EH (cell line): ENCODE data around the gene P2RX5.
"Not testable (repeated sequence)": the region's sequence is repeated elsewhere in the genome, so short reads cannot be mapped to it uniquely, and the experiment has no call there.

Source experiments
- DNase-seq: peaks from one replicate; pipeline ENCODE4 v3.0.0-alpha.2; 2015; ENCODE audit warnings: low read depth

The P2RX5 gene

GRCh38 chr17:3695723-3696411 lies at the start of gene P2RX5:
Gene P2RX5, minus strand, starts transcription at chr17:3696155. Its CDS starts 150 bp downstream, at chr17:3696005.
- DNase-seq: peak; percentile 25

- no peak for DNase-seq
These were observed 49.1 kb upstream of the P2RX5 start for GRCh38 chr17:3745071-3745470.

GRCh38 chr17:3744014-3744413 lies 48.1 kb upstream of the P2RX5 start:
- DNase-seq: peak; percentile 28

GRCh38 chr17:3740611-3741073 lies 44.7 kb upstream of the P2RX5 start:
- DNase-seq: no peak

GRCh38 chr17:3739422-3740124 lies 43.6 kb upstream of the P2RX5 start:
- no peak for DNase-seq

- no peak for DNase-seq
These were observed 42.8 kb upstream of the P2RX5 start for GRCh38 chr17:3738562-3739295.

- DNase-seq: no peak
These were observed 39.6 kb upstream of the P2RX5 start for GRCh38 chr17:3735515-3735914.

GRCh38 chr17:3734911-3735276 lies 38.9 kb upstream of the P2RX5 start:
- DNase-seq: not testable (repeated sequence)

GRCh38 chr17:3732210-3732621 lies 36.3 kb upstream of the P2RX5 start:
- DNase-seq: peak; percentile 70

- DNase-seq: peak; percentile 89
These were observed 35.0 kb upstream of the P2RX5 start for GRCh38 chr17:3730881-3731429.

- no peak for DNase-seq
These were observed 33.9 kb upstream of the P2RX5 start for GRCh38 chr17:3729881-3730280.

- not testable (repeated sequence) for DNase-seq
These were observed 32.1 kb upstream of the P2RX5 start for GRCh38 chr17:3728099-3728498.

GRCh38 chr17:3727041-3727440 lies 31.1 kb upstream of the P2RX5 start:
- DNase-seq: no peak

- DNase-seq: peak; percentile 12
These were observed 28.6 kb upstream of the P2RX5 start for GRCh38 chr17:3724378-3725077.

- peak; percentile 88 for DNase-seq
These were observed 27.8 kb upstream of the P2RX5 start, which contains the start of gene HASPIN for GRCh38 chr17:3723556-3724377. Gene HASPIN, plus strand, starts transcription at chr17:3723903. Its CDS starts 33 bp downstream, at chr17:3723936.

- no peak for DNase-seq
These were observed 27.2 kb upstream of the P2RX5 start for GRCh38 chr17:3723188-3723555.

- DNase-seq: peak; percentile 36
These were observed 26.8 kb upstream of the P2RX5 start for GRCh38 chr17:3722716-3723115.

GRCh38 chr17:3719265-3719664 lies 23.3 kb upstream of the P2RX5 start:
- DNase-seq: peak; percentile 73

GRCh38 chr17:3718201-3718600 lies 22.2 kb upstream of the P2RX5 start:
- peak; percentile 53 for DNase-seq

GRCh38 chr17:3715296-3715695 lies 19.3 kb upstream of the P2RX5 start:
- DNase-seq: no peak
